GM12892 (cell line): ENCODE results near the gene INPP4A.

Experiments
- POLR2A ChIP-seq: IDR thresholded peaks from 2 replicates; pipeline ENCODE4 v1.6.1; 2011; ENCODE audit warnings: low read depth, low read length, control low read depth
- POLR2AphosphoS5 ChIP-seq: IDR thresholded peaks from 2 replicates; pipeline ENCODE4 v1.6.1; 2011; ENCODE audit warnings: low read depth, low read length, control low read depth
- TAF1 ChIP-seq: IDR thresholded peaks from 2 replicates; pipeline ENCODE4 v1.6.1; 2011; ENCODE audit warnings: low read depth, mild to moderate bottlenecking, control low read depth, low read length, borderline replicate concordance

DNA sequence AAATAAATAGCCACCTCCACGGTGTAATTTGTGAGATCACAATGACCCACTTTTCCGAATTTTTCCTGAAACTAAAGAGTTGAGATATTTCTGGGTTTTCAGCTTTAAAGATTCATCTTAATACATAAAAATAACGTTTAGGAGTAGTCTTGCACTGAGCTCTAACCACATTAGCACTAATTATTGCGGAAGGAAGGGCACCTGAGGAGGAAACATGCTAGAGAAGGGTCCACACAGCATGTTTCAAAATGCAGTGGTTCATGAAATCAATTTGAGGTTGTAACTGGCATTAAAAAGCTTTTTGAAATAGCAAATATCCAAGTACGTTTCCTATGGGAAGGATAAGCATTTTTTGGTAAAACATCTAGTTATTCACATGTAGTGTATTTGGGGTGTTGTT, 8.4 kb downstream of the INPP4A start:
- TF ChIP-seq POLR2A (no peak), POLR2AphosphoS5 (no peak), TAF1 (no peak)
